ENCODE results near the gene DSP.

DSP gene

DNA sequence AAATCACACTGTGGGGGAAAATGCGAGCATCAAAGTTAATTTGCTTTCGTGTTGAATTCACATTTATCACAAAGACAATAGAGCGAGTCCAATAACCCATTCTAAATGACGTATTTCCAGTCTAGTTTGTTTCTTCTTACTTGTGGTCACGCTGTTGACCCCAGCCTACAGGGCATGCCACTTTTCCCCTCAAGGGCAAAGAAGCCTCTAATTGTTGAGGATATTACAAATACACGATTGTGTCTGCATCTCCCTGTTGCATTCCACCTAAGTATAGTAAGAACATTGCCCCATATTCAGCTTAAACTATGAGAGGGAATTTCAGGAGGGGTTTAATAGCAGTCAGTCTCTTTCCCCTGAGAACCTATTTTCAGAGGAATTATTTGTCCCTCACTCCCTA, 37.4 kb upstream of the DSP start:
- ATAC-seq (ENCODE audit: insufficient read depth, low read depth) (no peak), DNase-seq (no peak)
- H3K4me2 ChIP-seq (ENCODE audit: insufficient read depth, low read length) = no peak overlapping the region
- H2AFZ ChIP-seq (ENCODE audit: low read depth, low read length) = no peak overlapping the region
- H3K4me3 ChIP-seq (ENCODE audit: low read depth in 1 of 2, low read length in 2 of 2) = no peak overlapping the region
- H3K36me3 ChIP-seq (ENCODE audit: insufficient read depth, low read length) = no peaks in the 10 kb centered on the region
- TF ChIP-seq, protein P1, sequence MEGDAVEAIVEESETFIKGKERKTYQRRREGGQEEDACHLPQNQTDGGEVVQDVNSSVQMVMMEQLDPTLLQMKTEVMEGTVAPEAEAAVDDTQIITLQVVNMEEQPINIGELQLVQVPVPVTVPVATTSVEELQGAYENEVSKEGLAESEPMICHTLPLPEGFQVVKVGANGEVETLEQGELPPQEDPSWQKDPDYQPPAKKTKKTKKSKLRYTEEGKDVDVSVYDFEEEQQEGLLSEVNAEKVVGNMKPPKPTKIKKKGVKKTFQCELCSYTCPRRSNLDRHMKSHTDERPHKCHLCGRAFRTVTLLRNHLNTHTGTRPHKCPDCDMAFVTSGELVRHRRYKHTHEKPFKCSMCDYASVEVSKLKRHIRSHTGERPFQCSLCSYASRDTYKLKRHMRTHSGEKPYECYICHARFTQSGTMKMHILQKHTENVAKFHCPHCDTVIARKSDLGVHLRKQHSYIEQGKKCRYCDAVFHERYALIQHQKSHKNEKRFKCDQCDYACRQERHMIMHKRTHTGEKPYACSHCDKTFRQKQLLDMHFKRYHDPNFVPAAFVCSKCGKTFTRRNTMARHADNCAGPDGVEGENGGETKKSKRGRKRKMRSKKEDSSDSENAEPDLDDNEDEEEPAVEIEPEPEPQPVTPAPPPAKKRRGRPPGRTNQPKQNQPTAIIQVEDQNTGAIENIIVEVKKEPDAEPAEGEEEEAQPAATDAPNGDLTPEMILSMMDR (IDR thresholded peaks at IDR 0.05; ENCODE audit: borderline replicate concordance, extremely low read depth, low read length, poor library complexity, severe bottlenecking) = no peak
- TF ChIP-seq EZH2 (IDR thresholded peaks at IDR 0.05; ENCODE audit: borderline replicate concordance, low read depth, low read length, severe bottlenecking) = no peak
- no peaks in the 10 kb centered on the region for H4K20me1 ChIP-seq (ENCODE audit: insufficient read depth, low read length)
- H3K9ac ChIP-seq (ENCODE audit: low read depth, low read length) = no peak overlapping the region
- no peaks in the 10 kb centered on the region for H3K79me2 ChIP-seq (ENCODE audit: insufficient read depth, low read length)
- H3K27ac ChIP-seq (ENCODE audit: low read length) = no peak overlapping the region
- H3K9me3 ChIP-seq (ENCODE audit: insufficient read depth, low read length, severe bottlenecking) = no peaks in the 10 kb centered on the region
- peaks cover 8% of the 10 kb centered on the region for H3K27me3 ChIP-seq (ENCODE audit: insufficient read depth, low read length, poor library complexity)
- no peaks in the 10 kb centered on the region for H3K4me1 ChIP-seq (ENCODE audit: insufficient read depth, low read length)

DNA sequence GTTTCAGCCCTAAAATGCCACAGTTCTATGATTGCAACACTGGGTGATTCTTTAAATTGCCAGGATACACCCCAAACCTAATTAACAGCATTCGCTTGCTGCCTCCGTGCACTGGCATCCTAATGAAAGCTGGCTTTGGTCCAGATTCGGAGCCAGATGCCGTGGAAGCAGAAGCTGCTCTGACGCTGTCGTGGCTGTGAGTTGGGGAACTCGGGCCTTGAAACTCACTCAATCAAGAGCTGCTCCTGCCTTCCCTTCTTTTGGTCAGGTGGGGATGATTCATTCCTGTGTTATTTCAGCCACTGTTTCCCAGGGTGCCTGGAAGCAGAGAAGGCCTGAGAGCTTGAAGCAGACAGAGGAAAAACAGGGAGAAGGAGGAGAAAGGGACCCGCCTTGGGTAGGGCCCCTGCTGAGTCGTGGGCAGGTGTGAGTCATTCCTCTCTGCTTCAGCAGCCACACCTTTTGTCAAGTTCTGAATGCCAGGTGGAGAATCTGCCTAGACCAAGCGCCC, 36.2 kb upstream of the DSP start:
- Histone ChIP-seq H3K9me3 (ENCODE audit: insufficient read depth, low read length, severe bottlenecking) (no peaks in the 10 kb centered on the region), H3K27ac (ENCODE audit: low read length) (no peak overlapping the region), H3K79me2 (ENCODE audit: insufficient read depth, low read length) (no peaks in the 10 kb centered on the region), H3K36me3 (ENCODE audit: insufficient read depth, low read length) (no peaks in the 10 kb centered on the region), H3K4me2 (ENCODE audit: insufficient read depth, low read length) (no peak overlapping the region), H3K9ac (ENCODE audit: low read depth, low read length) (no peak overlapping the region), H3K4me1 (ENCODE audit: insufficient read depth, low read length) (no peaks in the 10 kb centered on the region), H3K4me3 (ENCODE audit: low read depth in 1 of 2, low read length in 2 of 2) (no peak overlapping the region), H4K20me1 (ENCODE audit: insufficient read depth, low read length) (no peaks in the 10 kb centered on the region), H3K27me3 (ENCODE audit: insufficient read depth, low read length, poor library complexity) (peaks cover 6% of the 10 kb centered on the region), H2AFZ (ENCODE audit: low read depth, low read length) (no peak overlapping the region)
- ATAC-seq (ENCODE audit: insufficient read depth, low read depth) (no peak), DNase-seq (no peak)
- TF ChIP-seq, protein P1 (IDR thresholded peaks at IDR 0.05; ENCODE audit: borderline replicate concordance, extremely low read depth, low read length, poor library complexity, severe bottlenecking) = no peak
- TF ChIP-seq EZH2 (IDR thresholded peaks at IDR 0.05; ENCODE audit: borderline replicate concordance, low read depth, low read length, severe bottlenecking) = no peak

DNA sequence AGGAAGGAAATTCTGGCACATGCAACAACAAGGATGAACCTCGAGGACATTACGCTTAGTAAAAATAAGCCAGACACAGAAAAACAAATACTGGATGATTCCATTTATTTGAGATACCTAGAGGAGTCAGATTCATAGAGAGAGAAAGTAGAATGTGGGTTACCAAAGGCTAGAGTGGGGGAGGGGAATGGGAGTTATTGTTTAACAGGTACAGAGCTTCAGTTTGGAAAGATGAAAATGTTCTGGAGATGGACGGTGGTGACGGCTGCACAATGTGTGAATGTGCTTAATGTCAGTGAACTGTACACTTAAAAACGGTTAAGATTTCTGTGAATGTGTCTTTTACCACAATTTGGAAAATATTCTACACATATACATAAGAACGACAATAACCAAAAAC, 33.9 kb upstream of the DSP start:
- H3K4me1 ChIP-seq (ENCODE audit: insufficient read depth, low read length) = no peaks in the 10 kb centered on the region
- DNase-seq (no peak), ATAC-seq (ENCODE audit: insufficient read depth, low read depth) (no peak)
- H3K36me3 ChIP-seq (ENCODE audit: insufficient read depth, low read length) = no peaks in the 10 kb centered on the region
- TF ChIP-seq EZH2 (IDR thresholded peaks at IDR 0.05; ENCODE audit: borderline replicate concordance, low read depth, low read length, severe bottlenecking) = no peak
- TF ChIP-seq, protein P1 (IDR thresholded peaks at IDR 0.05; ENCODE audit: borderline replicate concordance, extremely low read depth, low read length, poor library complexity, severe bottlenecking) = no peak
- H3K9me3 ChIP-seq (ENCODE audit: insufficient read depth, low read length, severe bottlenecking) = no peaks in the 10 kb centered on the region
- H3K79me2 ChIP-seq (ENCODE audit: insufficient read depth, low read length) = no peaks in the 10 kb centered on the region
- no peak overlapping the region for H3K4me3 ChIP-seq (ENCODE audit: low read depth in 1 of 2, low read length in 2 of 2)
- H3K27me3 ChIP-seq (ENCODE audit: insufficient read depth, low read length, poor library complexity) = peaks cover 8% of the 10 kb centered on the region
- no peaks in the 10 kb centered on the region for H4K20me1 ChIP-seq (ENCODE audit: insufficient read depth, low read length)
- no peak overlapping the region for H3K27ac ChIP-seq (ENCODE audit: low read length)
- H2AFZ ChIP-seq (ENCODE audit: low read depth, low read length) = no peak overlapping the region
- H3K4me2 ChIP-seq (ENCODE audit: insufficient read depth, low read length) = no peak overlapping the region
- H3K9ac ChIP-seq (ENCODE audit: low read depth, low read length) = no peak overlapping the region

DNA sequence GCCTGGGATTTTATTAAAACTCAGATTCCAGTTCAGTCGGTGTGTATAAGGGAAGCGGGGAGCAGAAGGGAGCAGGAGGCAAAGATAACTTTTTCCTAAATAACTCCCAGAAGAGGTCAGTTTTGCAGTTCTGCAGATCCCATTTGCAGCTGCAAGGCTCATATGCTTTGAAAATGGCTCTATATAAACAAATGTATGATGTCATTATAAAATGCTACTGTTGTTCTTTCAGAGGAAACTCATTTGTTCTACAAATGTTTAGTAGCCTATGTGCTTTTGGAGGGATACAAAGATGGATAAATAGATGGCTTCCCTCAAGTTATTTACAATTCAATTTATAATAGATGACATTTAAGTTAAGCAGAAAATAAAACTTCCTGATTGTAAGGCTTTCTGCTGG, 29.2 kb upstream of the DSP start:
- Histone ChIP-seq H3K36me3 (ENCODE audit: insufficient read depth, low read length) (no peaks in the 10 kb centered on the region), H3K4me2 (ENCODE audit: insufficient read depth, low read length) (no peak overlapping the region), H3K4me3 (ENCODE audit: low read depth in 1 of 2, low read length in 2 of 2) (no peak overlapping the region), H3K27me3 (ENCODE audit: insufficient read depth, low read length, poor library complexity) (peaks cover 11% of the 10 kb centered on the region), H3K4me1 (ENCODE audit: insufficient read depth, low read length) (no peaks in the 10 kb centered on the region), H3K79me2 (ENCODE audit: insufficient read depth, low read length) (no peaks in the 10 kb centered on the region), H2AFZ (ENCODE audit: low read depth, low read length) (no peak overlapping the region), H3K9ac (ENCODE audit: low read depth, low read length) (no peak overlapping the region), H3K9me3 (ENCODE audit: insufficient read depth, low read length, severe bottlenecking) (no peaks in the 10 kb centered on the region), H4K20me1 (ENCODE audit: insufficient read depth, low read length) (no peaks in the 10 kb centered on the region), H3K27ac (ENCODE audit: low read length) (no peak overlapping the region)
- no peak for DNase-seq
- no peak for ATAC-seq (ENCODE audit: insufficient read depth, low read depth)
- no peak for TF ChIP-seq EZH2 (IDR thresholded peaks at IDR 0.05; ENCODE audit: borderline replicate concordance, low read depth, low read length, severe bottlenecking)
- TF ChIP-seq, protein P1 (IDR thresholded peaks at IDR 0.05; ENCODE audit: borderline replicate concordance, extremely low read depth, low read length, poor library complexity, severe bottlenecking) = no peak

Measured in DND-41 (cell line).